GM12875 (cell line): Measurements from ENCODE around the gene SLC25A12.
"Not testable (repeated sequence)": the region's sequence is repeated elsewhere in the genome, so short reads cannot be mapped to it uniquely, and the experiment has no call there.

Source experiments
- H3K4me3 ChIP-seq: one replicate; pipeline ENCODE4 v1.5.1; 2011; ENCODE audit warnings: low read depth, low read length, control low read depth
- CTCF ChIP-seq: IDR thresholded peaks from 2 replicates; pipeline ENCODE4 v1.5.1; 2011; ENCODE audit warnings: low read depth, mild to moderate bottlenecking, control low read depth, inconsistent platforms, low read length, moderate library complexity, borderline replicate concordance; ENCODE audit not compliant: insufficient read depth

SLC25A12 gene

GRCh38 chr2:171792157-171792556, 101.9 kb downstream of the SLC25A12 start:
- TF ChIP-seq CTCF, result no peak
- no peak overlapping the region for H3K4me3 ChIP-seq

- no peak for TF ChIP-seq CTCF
- H3K4me3 ChIP-seq, result no peak overlapping the region
These were observed 102.7 kb downstream of the SLC25A12 start for GRCh38 chr2:171791361-171791760.

- no peak for TF ChIP-seq CTCF
- no peak overlapping the region for H3K4me3 ChIP-seq
These were observed 104.1 kb downstream of the SLC25A12 start for GRCh38 chr2:171789956-171790355.

GRCh38 chr2:171788316-171788993, 105.6 kb downstream of the SLC25A12 start:
- H3K4me3 ChIP-seq, result no peak overlapping the region
- TF ChIP-seq CTCF, result no peak

- TF ChIP-seq CTCF, result no peak
- no peak overlapping the region for H3K4me3 ChIP-seq
These were observed 106.5 kb downstream of the SLC25A12 start for GRCh38 chr2:171787333-171788072.

- no peak for TF ChIP-seq CTCF
- H3K4me3 ChIP-seq, result no peak overlapping the region
These were observed 108.6 kb downstream of the SLC25A12 start for GRCh38 chr2:171785450-171785849.

GRCh38 chr2:171778515-171778914, 115.5 kb downstream of the SLC25A12 start:
- no peak for TF ChIP-seq CTCF
- H3K4me3 ChIP-seq, result no peak overlapping the region

GRCh38 chr2:171774581-171774980, 119.5 kb downstream of the SLC25A12 start:
- not testable (repeated sequence) for H3K4me3 ChIP-seq
